Gastroesophageal sphincter (tissue), 3 donors: ENCODE data around the gene PF4V1.

Source experiments
- POLR2A ChIP-seq, 2 donors: fragments of 450-650 bp; IDR thresholded peaks; one replicate each; pipeline ENCODE4 v1.6.1; 2017; ENCODE audit warnings: antibody characterized with exemption in 2 of 2, mild to moderate bottlenecking in 2 of 2, moderate library complexity in 1 of 2
- POLR2AphosphoS5 ChIP-seq: sonication (generic); formaldehyde crosslinking; IDR thresholded peaks from one replicate; pipeline ENCODE4 v1.6.1; 2017; ENCODE audit warnings: antibody characterized with exemption
- TF ChIP-seq, protein P1 (sequence below), 4 experiments: fragments of 200-600 bp in 2 of 4; fragments of 450-650 bp in 2 of 4; sonication (generic) in 1 of 4; IDR thresholded peaks; one replicate each; pipeline ENCODE4 v1.5.1; 2017 to 2019; ENCODE audit warnings: antibody characterized with exemption in 4 of 4, mild to moderate bottlenecking in 2 of 4, moderate library complexity in 2 of 4

GRCh38 chr4:73874386-73874785 is 21.3 kb downstream of the PF4V1 start:
- TF ChIP-seq, protein P1, sequence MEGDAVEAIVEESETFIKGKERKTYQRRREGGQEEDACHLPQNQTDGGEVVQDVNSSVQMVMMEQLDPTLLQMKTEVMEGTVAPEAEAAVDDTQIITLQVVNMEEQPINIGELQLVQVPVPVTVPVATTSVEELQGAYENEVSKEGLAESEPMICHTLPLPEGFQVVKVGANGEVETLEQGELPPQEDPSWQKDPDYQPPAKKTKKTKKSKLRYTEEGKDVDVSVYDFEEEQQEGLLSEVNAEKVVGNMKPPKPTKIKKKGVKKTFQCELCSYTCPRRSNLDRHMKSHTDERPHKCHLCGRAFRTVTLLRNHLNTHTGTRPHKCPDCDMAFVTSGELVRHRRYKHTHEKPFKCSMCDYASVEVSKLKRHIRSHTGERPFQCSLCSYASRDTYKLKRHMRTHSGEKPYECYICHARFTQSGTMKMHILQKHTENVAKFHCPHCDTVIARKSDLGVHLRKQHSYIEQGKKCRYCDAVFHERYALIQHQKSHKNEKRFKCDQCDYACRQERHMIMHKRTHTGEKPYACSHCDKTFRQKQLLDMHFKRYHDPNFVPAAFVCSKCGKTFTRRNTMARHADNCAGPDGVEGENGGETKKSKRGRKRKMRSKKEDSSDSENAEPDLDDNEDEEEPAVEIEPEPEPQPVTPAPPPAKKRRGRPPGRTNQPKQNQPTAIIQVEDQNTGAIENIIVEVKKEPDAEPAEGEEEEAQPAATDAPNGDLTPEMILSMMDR (IDR thresholded peaks at IDR 0.05), result no peak
- no peak for TF ChIP-seq POLR2AphosphoS5
- no peak for TF ChIP-seq POLR2A (IDR thresholded peaks at IDR 0.05)
